GM21515 (cell line): Measurements from ENCODE around the gene NAPA.
"Not testable (repeated sequence)": the region's sequence is repeated elsewhere in the genome, so short reads cannot be mapped to it uniquely, and the experiment has no call there.

Experiments
- ATAC-seq: cut with Tn5 transposase; IDR thresholded peaks from one replicate; pipeline ENCODE4 v1.9.1; 2021; ENCODE audit not compliant: unreplicated experiment

The NAPA gene

GRCh38 chr19:47487551-47488515, 27.0 kb downstream of the NAPA start:
- ATAC-seq, result no peak

GRCh38 chr19:47486900-47487299, 28.0 kb downstream of the NAPA start:
- ATAC-seq, result no peak

- ATAC-seq, result not testable (repeated sequence)
Observed at GRCh38 chr19:47486220-47486619, 28.6 kb downstream of the NAPA start.

GRCh38 chr19:47485210-47485609, 29.7 kb downstream of the NAPA start:
- ATAC-seq, result no peak

- peak; percentile 70 for ATAC-seq
Observed at GRCh38 chr19:47483800-47484690, 30.8 kb downstream of the NAPA start, which contains the start of gene KPTN. KPTN (minus strand) TSS chr19:47484219; CDS start chr19:47484160, 59 bp downstream.

GRCh38 chr19:47483200-47483599, 31.7 kb downstream of the NAPA start:
- ATAC-seq, result no peak

GRCh38 chr19:47481460-47482052, 33.3 kb downstream of the NAPA start:
- ATAC-seq, result no peak

- no peak for ATAC-seq
Observed at GRCh38 chr19:47480658-47481057, 34.2 kb downstream of the NAPA start.

- ATAC-seq, result no peak
Observed at GRCh38 chr19:47479701-47480503, 35.0 kb downstream of the NAPA start.

GRCh38 chr19:47476438-47476972, 38.4 kb downstream of the NAPA start:
- ATAC-seq, result no peak

GRCh38 chr19:47475465-47475864, 39.4 kb downstream of the NAPA start:
- no peak for ATAC-seq

GRCh38 chr19:47473336-47473735, 41.5 kb downstream of the NAPA start:
- ATAC-seq, result no peak

GRCh38 chr19:47471733-47472457, 43.0 kb downstream of the NAPA start, which contains the start of gene SLC8A2:
SLC8A2 (minus strand) TSS chr19:47471893; CDS start chr19:47466403, 5,490 bp downstream.
- no peak for ATAC-seq

- no peak for ATAC-seq
Observed at GRCh38 chr19:47471381-47471732, 43.5 kb downstream of the NAPA start.

- ATAC-seq, result no peak
Observed at GRCh38 chr19:47470447-47471195, 44.2 kb downstream of the NAPA start.

GRCh38 chr19:47469719-47470118, 45.1 kb downstream of the NAPA start:
- no peak for ATAC-seq

GRCh38 chr19:47469363-47469700, 45.5 kb downstream of the NAPA start:
- no peak for ATAC-seq

GRCh38 chr19:47467914-47468313, 46.9 kb downstream of the NAPA start:
- no peak for ATAC-seq

- no peak for ATAC-seq
Observed at GRCh38 chr19:47465957-47466356, 48.9 kb downstream of the NAPA start.
